Liver (tissue), 9 donors: ENCODE data around the gene CSHL1. TPM values are rescaled to one million over a fixed set of nuclear protein-coding genes. Genes with fewer than 3 reads are reported as not detected.
"Not testable (repeated sequence)": the region's sequence is repeated elsewhere in the genome, so short reads cannot be mapped to it uniquely, and the experiment has no call there.

ENCODE experiments used
- DNase-seq: peaks from one replicate; pipeline ENCODE4 v3.0.0-alpha.2; 2017; ENCODE audit warnings: low spot score
- H3K27ac ChIP-seq, 2 donors: one replicate each; pipeline ENCODE4 v1.7.0; 2013; ENCODE audit warnings: inconsistent platforms in 2 of 2, low read length in 2 of 2, control low read depth in 1 of 2, low read depth in 1 of 2, mild to moderate bottlenecking in 1 of 2
- H3K27me3 ChIP-seq, 4 donors: one replicate each; pipeline versions ENCODE4 v1.6.1 to v1.7.0; 2013; ENCODE audit warnings: low read length in 3 of 4, inconsistent platforms in 1 of 4, mild to moderate bottlenecking in 1 of 4, moderate library complexity in 1 of 4; ENCODE audit not compliant: control insufficient read depth in 4 of 4, insufficient read depth in 4 of 4
- H3K36me3 ChIP-seq, 4 donors: one replicate each; pipeline versions ENCODE4 v1.6.1 to v1.7.0; 2013; ENCODE audit warnings: low read length in 3 of 4, mild to moderate bottlenecking in 3 of 4, low read depth in 1 of 4, moderate library complexity in 1 of 4; ENCODE audit not compliant: control insufficient read depth in 4 of 4, insufficient read depth in 3 of 4
- H3K4me1 ChIP-seq, 4 donors: one replicate each; pipeline versions ENCODE4 v1.6.1 to v1.7.0; 2013; ENCODE audit warnings: low read length in 3 of 4, mild to moderate bottlenecking in 3 of 4, moderate library complexity in 1 of 4; ENCODE audit not compliant: control insufficient read depth in 4 of 4, insufficient read depth in 4 of 4
- H3K4me3 ChIP-seq, 3 donors: one replicate each; pipeline versions ENCODE4 v1.6.1 to v1.7.0; 2013; ENCODE audit warnings: low read length in 3 of 3, control low read depth in 1 of 3, low read depth in 1 of 3, mild to moderate bottlenecking in 1 of 3
- H3K9ac ChIP-seq, 2 donors: one replicate each; pipeline ENCODE4 v1.7.0; 2013; ENCODE audit warnings: low read length in 2 of 2, mild to moderate bottlenecking in 2 of 2, moderate library complexity in 2 of 2, control low read depth in 1 of 2, low read depth in 1 of 2
- H3K9me3 ChIP-seq, 4 donors: one replicate each; pipeline versions ENCODE4 v1.6.1 to v1.7.0; 2013; ENCODE audit warnings: low read length in 3 of 4; ENCODE audit not compliant: control insufficient read depth in 4 of 4
- FOXA2 ChIP-seq: IDR thresholded peaks from 2 replicates; pipeline ENCODE4 v1.6.1; 2016; ENCODE audit warnings: antibody characterized with exemption
- GABPA ChIP-seq, 2 donors: IDR thresholded peaks in 1 of 2; conservative IDR thresholded peaks in 1 of 2; 2 replicates each; pipeline ENCODE4 v1.6.1; 2016; ENCODE audit warnings: antibody characterized with exemption in 2 of 2, mild to moderate bottlenecking in 1 of 2, moderate library complexity in 1 of 2
- HNF4G ChIP-seq: IDR thresholded peaks from 2 replicates; pipeline ENCODE4 v1.6.1; 2016; ENCODE audit warnings: antibody characterized with exemption
- JUND ChIP-seq, 2 donors: IDR thresholded peaks; 2 replicates each; pipeline ENCODE4 v1.6.1; 2016; ENCODE audit warnings: antibody characterized with exemption in 2 of 2
- NR2F2 ChIP-seq: IDR thresholded peaks from 2 replicates; pipeline ENCODE4 v1.6.1; 2016; ENCODE audit warnings: antibody characterized with exemption
- RXRA ChIP-seq, 2 donors: IDR thresholded peaks; 2 replicates each; pipeline ENCODE4 v1.6.1; 2017 to 2018; ENCODE audit warnings: antibody characterized with exemption in 2 of 2, mild to moderate bottlenecking in 1 of 2
- WGBS: extraction: QIAGEN DNeasy Blood & Tissue Kit; methylation state at CpG from one replicate; pipeline ENCODE4 v1.1.7; 2013; 5-methylcytosine and 5-hydroxymethylcytosine counted together
- polyA plus RNA-seq, 2 donors: library from polyadenylated mRNA; stranded (reverse) in 1 of 2; unstranded in 1 of 2; fragments of 200-250 nt in 1 of 2; fragments of >200 nt in 1 of 2; fragmentation: Nextera tagmentation in 1 of 2; extraction: Ambion mirVana in 1 of 2; gene quantifications; one replicate each; pipeline versions ENCODE4 v1.2.1 to v1.2.3, GENCODE V29; 2013 to 2015
- total RNA-seq, 2 donors: library from RNA; depleted of rRNA; stranded (reverse); fragments of >200 nt; gene quantifications; one replicate each; pipeline ENCODE4 v1.2.3, GENCODE V29; 2014
- TF ChIP-seq, protein P1 (sequence below): IDR thresholded peaks from 2 replicates; pipeline ENCODE4 v1.6.1; 2016; ENCODE audit warnings: antibody characterized with exemption
- TF ChIP-seq, protein P2 (sequence below): IDR thresholded peaks from 2 replicates; pipeline ENCODE4 v1.6.1; 2016; ENCODE audit warnings: antibody characterized with exemption, mild to moderate bottlenecking
- TF ChIP-seq, protein P3 (sequence below): fragments of 150-350 bp; IDR thresholded peaks from 2 replicates; pipeline ENCODE4 v1.5.1; 2017; ENCODE audit warnings: improper control_type of control experiment, low read depth, low read length; ENCODE audit not compliant: missing input control
- donor health status: healthy.
- donor health status: healthy.
- donor health status: healthy.
- donor health status: healthy.
- donor health status: healthy.

The CSHL1 gene
- total and polyA plus RNA-seq, 4 donors: not detected

DNA sequence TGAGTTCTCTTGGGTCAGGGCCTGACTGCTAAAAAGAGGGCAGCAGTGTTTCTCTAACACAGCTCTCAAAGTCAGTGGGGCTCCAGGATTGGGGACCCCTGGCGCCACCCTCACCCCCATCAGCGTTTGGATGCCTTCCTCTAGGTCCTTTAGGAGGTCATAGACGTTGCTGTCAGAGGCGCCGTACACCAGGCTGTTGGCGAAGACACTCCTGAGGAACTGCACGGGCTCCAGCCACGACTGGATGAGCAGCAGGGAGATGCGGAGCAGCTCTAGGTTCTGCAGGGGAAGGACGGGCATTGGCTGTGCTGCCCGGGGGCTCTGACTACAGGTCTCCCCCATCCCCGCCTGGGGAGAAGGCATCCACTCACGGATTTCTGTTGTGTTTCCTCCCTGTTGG lies 6.6 kb upstream of the CSHL1 start (continued):
- TF ChIP-seq, protein P1, sequence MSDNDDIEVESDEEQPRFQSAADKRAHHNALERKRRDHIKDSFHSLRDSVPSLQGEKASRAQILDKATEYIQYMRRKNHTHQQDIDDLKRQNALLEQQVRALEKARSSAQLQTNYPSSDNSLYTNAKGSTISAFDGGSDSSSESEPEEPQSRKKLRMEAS: no peak
- TF ChIP-seq NR2F2: no peak

DNA sequence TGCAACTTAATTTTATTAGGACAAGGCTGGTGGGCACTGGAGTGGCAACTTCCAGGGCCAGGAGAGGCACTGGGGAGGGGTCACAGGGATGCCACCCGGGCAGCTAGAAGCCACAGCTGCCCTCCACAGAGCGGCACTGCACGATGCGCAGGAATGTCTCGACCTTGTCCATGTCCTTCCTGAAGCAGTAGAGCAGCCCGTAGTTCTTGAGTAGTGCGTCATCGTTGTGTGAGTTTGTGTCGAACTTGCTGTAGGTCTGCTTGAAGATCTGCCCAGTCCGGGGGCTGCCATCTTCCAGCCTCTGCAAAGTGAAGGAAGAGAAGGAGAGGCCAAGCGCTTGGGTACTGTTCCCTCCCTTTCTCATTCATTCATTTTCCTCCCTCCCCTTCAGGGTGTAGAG lies 6.1 kb upstream of the CSHL1 start:
- not testable (repeated sequence) for H3K9ac ChIP-seq, H3K4me1 ChIP-seq, H3K4me3 ChIP-seq, H3K27ac ChIP-seq, H3K36me3 ChIP-seq, H3K27me3 ChIP-seq, H3K9me3 ChIP-seq, DNase-seq
- WGBS: 91% methylated on average over 11 of the region's 11 CpGs

DNA sequence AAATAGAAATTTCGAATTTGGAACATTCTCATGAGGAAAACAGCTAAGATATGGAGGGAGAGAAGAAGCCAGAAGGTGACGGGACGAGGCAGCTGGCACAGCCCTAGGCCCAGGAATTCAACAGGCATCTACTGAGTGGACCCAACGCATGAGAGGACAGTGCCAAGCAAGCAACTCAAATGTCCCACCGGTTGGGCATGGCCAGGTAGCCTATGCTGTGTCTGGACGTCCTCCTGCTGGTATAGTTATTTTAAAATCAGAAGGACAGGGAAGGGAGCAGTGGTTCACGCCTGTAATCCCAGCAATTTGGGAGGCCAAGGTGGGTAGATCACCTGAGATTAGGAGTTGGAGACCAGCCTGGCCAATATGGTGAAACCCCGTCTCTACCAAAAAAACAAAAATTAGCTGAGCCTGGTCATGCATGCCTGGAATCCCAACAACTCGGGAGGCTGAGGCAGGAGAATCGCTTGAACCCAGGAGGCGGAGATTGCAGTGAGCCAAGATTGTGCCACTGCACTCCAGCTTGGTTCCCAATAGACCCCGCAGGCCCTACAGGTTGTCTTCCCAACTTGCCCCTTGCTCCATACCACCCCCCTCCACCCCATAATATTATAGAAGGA lies 5.6 kb upstream of the CSHL1 start:
- DNase-seq: no peak
- WGBS: 83% methylated on average over 12 of the region's 12 CpGs
- no peaks in the 10 kb centered on the region for H3K27me3 ChIP-seq
- H3K9me3 ChIP-seq: no peaks in the 10 kb centered on the region
- TF ChIP-seq RXRA (IDR thresholded peaks at IDR 0.05) (no peak), FOXA2 (no peak), JUND (IDR thresholded peaks at IDR 0.05) (no peak), GABPA (IDR thresholded peaks at IDR 0.05 in 1 of 2, conservative IDR thresholded peaks at IDR 0.05 in 1 of 2) (no peak), NR2F2 (no peak), HNF4G (no peak)
- TF ChIP-seq, protein P2, sequence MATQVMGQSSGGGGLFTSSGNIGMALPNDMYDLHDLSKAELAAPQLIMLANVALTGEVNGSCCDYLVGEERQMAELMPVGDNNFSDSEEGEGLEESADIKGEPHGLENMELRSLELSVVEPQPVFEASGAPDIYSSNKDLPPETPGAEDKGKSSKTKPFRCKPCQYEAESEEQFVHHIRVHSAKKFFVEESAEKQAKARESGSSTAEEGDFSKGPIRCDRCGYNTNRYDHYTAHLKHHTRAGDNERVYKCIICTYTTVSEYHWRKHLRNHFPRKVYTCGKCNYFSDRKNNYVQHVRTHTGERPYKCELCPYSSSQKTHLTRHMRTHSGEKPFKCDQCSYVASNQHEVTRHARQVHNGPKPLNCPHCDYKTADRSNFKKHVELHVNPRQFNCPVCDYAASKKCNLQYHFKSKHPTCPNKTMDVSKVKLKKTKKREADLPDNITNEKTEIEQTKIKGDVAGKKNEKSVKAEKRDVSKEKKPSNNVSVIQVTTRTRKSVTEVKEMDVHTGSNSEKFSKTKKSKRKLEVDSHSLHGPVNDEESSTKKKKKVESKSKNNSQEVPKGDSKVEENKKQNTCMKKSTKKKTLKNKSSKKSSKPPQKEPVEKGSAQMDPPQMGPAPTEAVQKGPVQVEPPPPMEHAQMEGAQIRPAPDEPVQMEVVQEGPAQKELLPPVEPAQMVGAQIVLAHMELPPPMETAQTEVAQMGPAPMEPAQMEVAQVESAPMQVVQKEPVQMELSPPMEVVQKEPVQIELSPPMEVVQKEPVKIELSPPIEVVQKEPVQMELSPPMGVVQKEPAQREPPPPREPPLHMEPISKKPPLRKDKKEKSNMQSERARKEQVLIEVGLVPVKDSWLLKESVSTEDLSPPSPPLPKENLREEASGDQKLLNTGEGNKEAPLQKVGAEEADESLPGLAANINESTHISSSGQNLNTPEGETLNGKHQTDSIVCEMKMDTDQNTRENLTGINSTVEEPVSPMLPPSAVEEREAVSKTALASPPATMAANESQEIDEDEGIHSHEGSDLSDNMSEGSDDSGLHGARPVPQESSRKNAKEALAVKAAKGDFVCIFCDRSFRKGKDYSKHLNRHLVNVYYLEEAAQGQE: no peak
- TF ChIP-seq, protein P3, sequence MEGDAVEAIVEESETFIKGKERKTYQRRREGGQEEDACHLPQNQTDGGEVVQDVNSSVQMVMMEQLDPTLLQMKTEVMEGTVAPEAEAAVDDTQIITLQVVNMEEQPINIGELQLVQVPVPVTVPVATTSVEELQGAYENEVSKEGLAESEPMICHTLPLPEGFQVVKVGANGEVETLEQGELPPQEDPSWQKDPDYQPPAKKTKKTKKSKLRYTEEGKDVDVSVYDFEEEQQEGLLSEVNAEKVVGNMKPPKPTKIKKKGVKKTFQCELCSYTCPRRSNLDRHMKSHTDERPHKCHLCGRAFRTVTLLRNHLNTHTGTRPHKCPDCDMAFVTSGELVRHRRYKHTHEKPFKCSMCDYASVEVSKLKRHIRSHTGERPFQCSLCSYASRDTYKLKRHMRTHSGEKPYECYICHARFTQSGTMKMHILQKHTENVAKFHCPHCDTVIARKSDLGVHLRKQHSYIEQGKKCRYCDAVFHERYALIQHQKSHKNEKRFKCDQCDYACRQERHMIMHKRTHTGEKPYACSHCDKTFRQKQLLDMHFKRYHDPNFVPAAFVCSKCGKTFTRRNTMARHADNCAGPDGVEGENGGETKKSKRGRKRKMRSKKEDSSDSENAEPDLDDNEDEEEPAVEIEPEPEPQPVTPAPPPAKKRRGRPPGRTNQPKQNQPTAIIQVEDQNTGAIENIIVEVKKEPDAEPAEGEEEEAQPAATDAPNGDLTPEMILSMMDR: no peak
- TF ChIP-seq, protein P1: no peak
- H3K9ac ChIP-seq: no peak overlapping the region
- peaks cover 0 to 3% (median 0%) of the 10 kb centered on the region in 4 donors for H3K4me1 ChIP-seq
- no peak overlapping the region for H3K27ac ChIP-seq
- no peak overlapping the region for H3K4me3 ChIP-seq
- no peaks in the 10 kb centered on the region for H3K36me3 ChIP-seq

DNA sequence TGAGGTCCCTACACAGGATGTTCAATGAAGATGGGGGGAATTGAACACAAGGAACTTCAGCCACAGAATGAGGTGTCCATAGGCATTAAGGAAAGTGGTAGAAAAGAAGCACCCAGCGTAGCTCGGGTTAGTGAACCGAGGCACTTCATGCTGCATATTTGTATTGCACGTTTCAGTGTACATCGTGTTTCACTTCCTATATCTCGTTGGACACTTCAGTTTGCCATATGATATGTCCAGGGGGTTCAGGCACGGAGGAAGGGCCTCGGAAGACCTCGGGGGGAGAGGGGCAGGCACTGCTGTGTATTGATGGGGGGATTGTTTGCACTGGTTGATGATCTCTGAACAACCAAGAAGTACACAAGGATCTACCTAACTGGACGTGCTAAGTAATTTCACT lies 4.7 kb upstream of the CSHL1 start:
- not testable (repeated sequence) for H3K27me3 ChIP-seq, H3K36me3 ChIP-seq, H3K9me3 ChIP-seq, H3K27ac ChIP-seq, H3K4me1 ChIP-seq, DNase-seq, H3K4me3 ChIP-seq, H3K9ac ChIP-seq
- 72% methylated on average over 10 of the region's 10 CpGs for WGBS
